Measurements from ENCODE around the gene ZNF680.
"Not testable (repeated sequence)": the region's sequence is repeated elsewhere in the genome, so short reads cannot be mapped to it uniquely, and the experiment has no call there.

ZNF680 gene

GRCh38 chr7:64557601-64558322 is 5.1 kb downstream of the ZNF680 start:
- H3K4me3 ChIP-seq (ENCODE audit: low read depth, low read length): no peak overlapping the region

GRCh38 chr7:64555046-64555445 is 7.8 kb downstream of the ZNF680 start:
- H3K4me3 ChIP-seq (ENCODE audit: low read depth, low read length): no peak overlapping the region

GRCh38 chr7:64554188-64554587 is 8.7 kb downstream of the ZNF680 start:
- H3K4me3 ChIP-seq (ENCODE audit: low read depth, low read length): not testable (repeated sequence)

- H3K4me3 ChIP-seq (ENCODE audit: low read depth, low read length): no peak overlapping the region
These were observed 11.3 kb downstream of the ZNF680 start for GRCh38 chr7:64551375-64552142.

GRCh38 chr7:64544010-64544409 is 18.9 kb downstream of the ZNF680 start:
- no peak overlapping the region for H3K4me3 ChIP-seq (ENCODE audit: low read depth, low read length)

GRCh38 chr7:64541438-64542359 is 21.2 kb downstream of the ZNF680 start:
- no peak overlapping the region for H3K4me3 ChIP-seq (ENCODE audit: low read depth, low read length)

- H3K4me3 ChIP-seq (ENCODE audit: low read depth, low read length): no peak overlapping the region
These were observed 29.1 kb downstream of the ZNF680 start for GRCh38 chr7:64533756-64534155.

GRCh38 chr7:64528770-64529169 is 34.1 kb downstream of the ZNF680 start:
- no peak overlapping the region for H3K4me3 ChIP-seq (ENCODE audit: low read depth, low read length)

GRCh38 chr7:64521409-64521984 is 41.4 kb downstream of the ZNF680 start:
- no peak overlapping the region for H3K4me3 ChIP-seq (ENCODE audit: low read depth, low read length)

- H3K4me3 ChIP-seq (ENCODE audit: low read depth, low read length): no peak overlapping the region
These were observed 46.4 kb downstream of the ZNF680 start for GRCh38 chr7:64516451-64516850.

- H3K4me3 ChIP-seq (ENCODE audit: low read depth, low read length): no peak overlapping the region
These were observed 47.1 kb downstream of the ZNF680 start for GRCh38 chr7:64515781-64516180.

- no peak overlapping the region for H3K4me3 ChIP-seq (ENCODE audit: low read depth, low read length)
These were observed 47.5 kb downstream of the ZNF680 start for GRCh38 chr7:64515330-64515729.

- H3K4me3 ChIP-seq (ENCODE audit: low read depth, low read length): no peak overlapping the region
These were observed 53.3 kb downstream of the ZNF680 start for GRCh38 chr7:64509583-64509982.

- H3K4me3 ChIP-seq (ENCODE audit: low read depth, low read length): no peak overlapping the region
These were observed 58.2 kb downstream of the ZNF680 start for GRCh38 chr7:64504581-64505120.

- H3K4me3 ChIP-seq (ENCODE audit: low read depth, low read length): no peak overlapping the region
These were observed 64.6 kb downstream of the ZNF680 start for GRCh38 chr7:64498270-64498669.

GRCh38 chr7:64494912-64495461 is 67.9 kb downstream of the ZNF680 start:
- no peak overlapping the region for H3K4me3 ChIP-seq (ENCODE audit: low read depth, low read length)

- H3K4me3 ChIP-seq (ENCODE audit: low read depth, low read length): no peak overlapping the region
These were observed 77.2 kb downstream of the ZNF680 start for GRCh38 chr7:64485623-64486022.

Data from iPS-11a (cell line).